GM19025 (cell line): ENCODE data around the gene ARFRP1.

Experiments used
- ATAC-seq: cut with Tn5 transposase; IDR thresholded peaks from one replicate; pipeline ENCODE4 v1.9.1; 2021; ENCODE audit warnings: mild to moderate bottlenecking, low read depth, moderate library complexity; ENCODE audit not compliant: unreplicated experiment

The ARFRP1 gene

GRCh38 chr20:63693083-63693732, 14.6 kb downstream of the ARFRP1 start:
- ATAC-seq: no peak

- no peak for ATAC-seq
Measured at GRCh38 chr20:63692436-63693082, 15.2 kb downstream of the ARFRP1 start.

- no peak for ATAC-seq
Measured at GRCh38 chr20:63691711-63692435, 15.9 kb downstream of the ARFRP1 start.

- ATAC-seq: no peak
Measured at GRCh38 chr20:63690898-63691710, 16.7 kb downstream of the ARFRP1 start.

- no peak for ATAC-seq
Measured at GRCh38 chr20:63690003-63690897, 17.5 kb downstream of the ARFRP1 start.

- no peak for ATAC-seq
Measured at GRCh38 chr20:63689046-63690002, 18.5 kb downstream of the ARFRP1 start.

GRCh38 chr20:63688228-63689045, 19.3 kb downstream of the ARFRP1 start:
- no peak for ATAC-seq

GRCh38 chr20:63687419-63688178, 20.2 kb downstream of the ARFRP1 start:
- no peak for ATAC-seq

- no peak for ATAC-seq
Measured at GRCh38 chr20:63686492-63687321, 21.1 kb downstream of the ARFRP1 start.

- ATAC-seq: no peak
Measured at GRCh38 chr20:63686094-63686491, 21.7 kb downstream of the ARFRP1 start.

GRCh38 chr20:63685269-63686026, 22.3 kb downstream of the ARFRP1 start:
- ATAC-seq: no peak

- ATAC-seq: no peak
Measured at GRCh38 chr20:63682384-63683139, 25.2 kb downstream of the ARFRP1 start.

GRCh38 chr20:63681609-63682142, 26.1 kb downstream of the ARFRP1 start:
- no peak for ATAC-seq

- no peak for ATAC-seq
Measured at GRCh38 chr20:63680857-63681608, 26.7 kb downstream of the ARFRP1 start.
